Stimulated activated naive CD4-positive, alpha-beta T cell treated with Interleukin-2 at 50 U/mL for 16 hours (primary cell): ENCODE measurements around the gene LNPK.
"Not testable (repeated sequence)": the region's sequence is repeated elsewhere in the genome, so short reads cannot be mapped to it uniquely, and the experiment has no call there.

ENCODE experiments used
- DNase-seq: peaks from one replicate; lab custom pipeline; 2025; lab: John Stamatoyannopoulos, UW

The LNPK gene

GRCh38 chr2:175966839-175967238, 35.2 kb downstream of the LNPK start:
- DNase-seq: no peak

GRCh38 chr2:175965773-175966172, 36.3 kb downstream of the LNPK start:
- no peak for DNase-seq

GRCh38 chr2:175964195-175964594, 37.9 kb downstream of the LNPK start:
- no peak for DNase-seq

- not testable (repeated sequence) for DNase-seq
Observed at GRCh38 chr2:175963171-175963570, 38.9 kb downstream of the LNPK start.

- no peak for DNase-seq
Observed at GRCh38 chr2:175957845-175958244, 44.2 kb downstream of the LNPK start.

GRCh38 chr2:175955136-175955535, 46.9 kb downstream of the LNPK start:
- DNase-seq: no peak

- no peak for DNase-seq
Observed at GRCh38 chr2:175950512-175950911, 51.6 kb downstream of the LNPK start.

- no peak for DNase-seq
Observed at GRCh38 chr2:175948191-175948590, 53.9 kb downstream of the LNPK start.

- no peak for DNase-seq
Observed at GRCh38 chr2:175947073-175947472, 55.0 kb downstream of the LNPK start.

GRCh38 chr2:175941699-175942098, 60.4 kb downstream of the LNPK start:
- no peak for DNase-seq

- no peak for DNase-seq
Observed at GRCh38 chr2:175937216-175937615, 64.9 kb downstream of the LNPK start.

- no peak for DNase-seq
Observed at GRCh38 chr2:175935289-175936181, 66.5 kb downstream of the LNPK start.

GRCh38 chr2:175932675-175933074, 69.4 kb downstream of the LNPK start:
- no peak for DNase-seq

- DNase-seq: no peak
Observed at GRCh38 chr2:175931805-175932204, 70.3 kb downstream of the LNPK start.

- no peak for DNase-seq
Observed at GRCh38 chr2:175930504-175930903, 71.6 kb downstream of the LNPK start.

GRCh38 chr2:175929850-175930249, 72.2 kb downstream of the LNPK start:
- DNase-seq: no peak

GRCh38 chr2:175926272-175926671, 75.8 kb downstream of the LNPK start:
- no peak for DNase-seq

- DNase-seq: no peak
Observed at GRCh38 chr2:175922160-175922559, 79.9 kb downstream of the LNPK start.

GRCh38 chr2:175918935-175919334, 83.1 kb downstream of the LNPK start:
- DNase-seq: no peak

GRCh38 chr2:175914846-175915245, 87.2 kb downstream of the LNPK start:
- no peak for DNase-seq

GRCh38 chr2:175913849-175914743, 88.0 kb downstream of the LNPK start:
- DNase-seq: not testable (repeated sequence)

GRCh38 chr2:175913267-175913666, 88.8 kb downstream of the LNPK start:
- not testable (repeated sequence) for DNase-seq

GRCh38 chr2:175904035-175904434, 98.0 kb downstream of the LNPK start:
- no peak for DNase-seq
